Breast epithelium (tissue), 4 donors: ENCODE results near the gene KCTD11. TPM values are rescaled to one million over a fixed set of nuclear protein-coding genes. Genes with fewer than 3 reads are reported as not detected.

Experiments used
- DNase-seq, 2 donors: peaks; one replicate each; pipeline ENCODE4 v3.0.0-alpha.2; 2019; ENCODE audit warnings: low spot score in 2 of 2
- H3K27ac ChIP-seq, 2 donors: fragments of 200-600 bp; sonication (generic) in 1 of 2; one replicate each; pipeline ENCODE4 v1.5.1; 2016 to 2019; ENCODE audit warnings: mild to moderate bottlenecking in 1 of 2
- H3K27me3 ChIP-seq, 2 donors: fragments of 200-600 bp; sonication (generic) in 1 of 2; one replicate each; pipeline versions ENCODE4 v1.5.1 to v1.6.0; 2017 to 2019; ENCODE audit warnings: control low read depth in 1 of 2, mild to moderate bottlenecking in 1 of 2
- H3K36me3 ChIP-seq: fragments of 200-600 bp; one replicate; pipeline ENCODE4 v1.5.1; 2019
- H3K4me1 ChIP-seq, 2 donors: fragments of 200-600 bp; sonication (generic); one replicate each; pipeline ENCODE4 v1.5.1; 2016 to 2019; ENCODE audit warnings: control low read depth in 1 of 2
- H3K4me3 ChIP-seq, 3 donors: fragments of 200-600 bp; sonication (generic); 1 replicate in 2 of 3; 2 replicates in 1 of 3; pipeline ENCODE4 v1.5.1; 2016 to 2019; ENCODE audit warnings: mild to moderate bottlenecking in 3 of 3, moderate library complexity in 2 of 3
- H3K9me3 ChIP-seq, 2 donors: fragments of 200-600 bp; sonication (generic) in 1 of 2; one replicate each; pipeline ENCODE4 v1.5.1; 2016 to 2019; ENCODE audit warnings: control low read depth in 1 of 2
- POLR2A ChIP-seq: fragments of 450-650 bp; IDR thresholded peaks from one replicate; pipeline ENCODE4 v1.6.1; 2016; ENCODE audit warnings: antibody characterized with exemption, mild to moderate bottlenecking, moderate library complexity
- POLR2AphosphoS5 ChIP-seq, 3 donors: sonication (generic); formaldehyde crosslinking; IDR thresholded peaks; one replicate each; pipeline ENCODE4 v1.6.1; 2017; ENCODE audit warnings: antibody characterized with exemption in 3 of 3
- intact Hi-C: fragments of 100-400 bp; cut with DNase I; formaldehyde crosslinking; loops from one replicate; pipeline ENCODE4 v1.15.1; 2023; ENCODE audit warnings: low total_unique reads
- total RNA-seq, 3 donors: library from RNA; depleted of rRNA; stranded (reverse); fragments of >200 nt; gene quantifications; one replicate each; pipeline ENCODE4 v1.1.0, GENCODE V29; 2016
- TF ChIP-seq, protein P1 (sequence below), 3 donors: fragments of 450-650 bp; IDR thresholded peaks; one replicate each; pipeline ENCODE4 v1.5.1; 2016 to 2017; ENCODE audit warnings: antibody characterized with exemption in 3 of 3, mild to moderate bottlenecking in 3 of 3, moderate library complexity in 3 of 3

Gene KCTD11
- total RNA-seq, 3 donors from 2014 or later: 9.1 to 11.5 (median 11.0) TPM

DNA sequence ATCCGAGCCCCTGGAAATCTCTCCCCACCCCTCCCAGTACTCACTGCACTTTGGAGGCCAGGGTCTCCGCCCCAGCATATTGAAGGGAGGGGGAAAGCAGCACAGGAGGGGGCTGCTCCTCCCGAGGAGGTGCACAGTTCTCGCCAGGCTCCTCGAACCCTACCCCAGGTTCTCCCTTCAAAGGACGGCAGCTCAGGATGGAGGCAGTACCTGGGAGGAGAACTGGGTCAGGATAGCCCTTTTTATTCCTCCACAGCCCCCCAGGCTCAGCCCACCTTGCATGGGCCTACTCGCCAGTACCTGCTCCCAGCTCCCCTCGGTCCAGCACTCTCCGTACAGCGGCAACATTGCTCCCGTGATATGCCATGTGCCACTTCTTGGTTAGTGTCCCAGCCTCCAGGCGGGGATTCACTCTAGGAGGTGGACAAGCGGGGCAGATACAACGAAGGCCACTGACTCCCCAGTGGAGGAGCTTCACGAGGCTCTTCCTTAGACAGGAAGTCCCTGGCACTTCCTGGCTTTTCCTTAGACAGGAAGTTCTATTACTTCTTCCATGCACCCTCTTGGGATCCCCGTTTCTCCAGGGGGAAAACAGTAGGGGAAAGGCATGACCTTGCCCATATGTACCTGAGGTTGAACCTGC, 34.7 kb upstream of the KCTD11 start:
- intact Hi-C loops: no loop called here
- Histone ChIP-seq H3K36me3 (no peaks in the 10 kb centered on the region), H3K4me1 (peaks cover 0 to 11% of the 10 kb centered on the region in 2 donors), H3K27ac (no peak overlapping the region), H3K27me3 (no peaks in the 10 kb centered on the region), H3K4me3 (no peak overlapping the region), H3K9me3 (no peaks in the 10 kb centered on the region)
- DNase-seq: no peak
- TF ChIP-seq, protein P1, sequence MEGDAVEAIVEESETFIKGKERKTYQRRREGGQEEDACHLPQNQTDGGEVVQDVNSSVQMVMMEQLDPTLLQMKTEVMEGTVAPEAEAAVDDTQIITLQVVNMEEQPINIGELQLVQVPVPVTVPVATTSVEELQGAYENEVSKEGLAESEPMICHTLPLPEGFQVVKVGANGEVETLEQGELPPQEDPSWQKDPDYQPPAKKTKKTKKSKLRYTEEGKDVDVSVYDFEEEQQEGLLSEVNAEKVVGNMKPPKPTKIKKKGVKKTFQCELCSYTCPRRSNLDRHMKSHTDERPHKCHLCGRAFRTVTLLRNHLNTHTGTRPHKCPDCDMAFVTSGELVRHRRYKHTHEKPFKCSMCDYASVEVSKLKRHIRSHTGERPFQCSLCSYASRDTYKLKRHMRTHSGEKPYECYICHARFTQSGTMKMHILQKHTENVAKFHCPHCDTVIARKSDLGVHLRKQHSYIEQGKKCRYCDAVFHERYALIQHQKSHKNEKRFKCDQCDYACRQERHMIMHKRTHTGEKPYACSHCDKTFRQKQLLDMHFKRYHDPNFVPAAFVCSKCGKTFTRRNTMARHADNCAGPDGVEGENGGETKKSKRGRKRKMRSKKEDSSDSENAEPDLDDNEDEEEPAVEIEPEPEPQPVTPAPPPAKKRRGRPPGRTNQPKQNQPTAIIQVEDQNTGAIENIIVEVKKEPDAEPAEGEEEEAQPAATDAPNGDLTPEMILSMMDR (IDR thresholded peaks at IDR 0.05): no peak
- TF ChIP-seq POLR2AphosphoS5 (IDR thresholded peaks at IDR 0.05) (no peak), POLR2A (no peak)

DNA sequence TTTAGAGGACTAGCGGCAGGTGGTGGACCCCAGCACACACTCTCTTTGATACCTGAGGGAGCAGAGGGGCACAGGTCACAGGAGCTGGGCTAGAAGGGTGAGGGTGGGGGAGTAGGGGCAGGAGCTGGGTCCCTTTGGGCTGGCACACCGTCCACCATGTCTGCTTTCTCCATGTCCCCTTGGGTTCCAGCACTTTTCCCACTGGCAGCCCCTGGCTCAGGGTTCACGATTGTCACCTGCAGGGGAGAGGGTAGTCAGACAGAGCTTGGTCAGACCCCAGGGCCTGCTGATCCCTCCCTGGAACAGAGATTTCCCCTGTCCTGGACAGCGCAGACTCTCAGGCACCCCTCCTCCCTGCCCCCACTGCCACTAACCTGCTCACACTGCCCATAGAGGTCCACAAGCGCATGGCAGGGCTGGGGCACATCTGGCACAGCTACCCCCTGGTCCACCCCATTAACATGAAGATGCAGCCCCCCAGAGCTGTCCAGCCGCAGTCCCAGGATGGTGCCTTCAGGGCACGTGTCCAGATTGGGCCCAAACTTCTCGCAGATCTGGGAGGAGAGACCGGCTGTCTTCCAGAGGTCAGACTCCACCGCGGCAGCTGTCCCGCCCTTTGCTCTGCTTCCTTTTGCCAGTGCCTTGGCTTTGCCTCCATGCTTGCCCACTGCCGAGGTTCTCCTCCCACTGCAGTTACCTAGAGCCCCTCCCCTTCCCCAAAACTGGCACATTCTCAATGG, 33.7 kb upstream of the KCTD11 start:
- H3K4me1 ChIP-seq: peaks cover 0 to 11% of the 10 kb centered on the region in 2 donors
- DNase-seq: no peak
- TF ChIP-seq POLR2A (no peak), POLR2AphosphoS5 (IDR thresholded peaks at IDR 0.05) (no peak)
- TF ChIP-seq, protein P1 (IDR thresholded peaks at IDR 0.05): no peak
- intact Hi-C loops: no loop called here
- H3K27ac ChIP-seq: no peak overlapping the region
- no peaks in the 10 kb centered on the region for H3K9me3 ChIP-seq
- H3K36me3 ChIP-seq: no peaks in the 10 kb centered on the region
- H3K4me3 ChIP-seq: no peak overlapping the region
- no peaks in the 10 kb centered on the region for H3K27me3 ChIP-seq

GRCh38 chr17:7321466-7321865, 30.5 kb upstream of the KCTD11 start:
- Histone ChIP-seq H3K9me3 (no peaks in the 10 kb centered on the region), H3K27me3 (no peaks in the 10 kb centered on the region), H3K4me1 (no peaks in the 10 kb centered on the region), H3K27ac (no peak overlapping the region), H3K36me3 (no peaks in the 10 kb centered on the region), H3K4me3 (no peak overlapping the region)
- intact Hi-C loops: no loop called here
- no peak for DNase-seq
- no peak for TF ChIP-seq POLR2A
- TF ChIP-seq, protein P1 (IDR thresholded peaks at IDR 0.05): no peak
- TF ChIP-seq POLR2AphosphoS5 (IDR thresholded peaks at IDR 0.05): no peak

DNA sequence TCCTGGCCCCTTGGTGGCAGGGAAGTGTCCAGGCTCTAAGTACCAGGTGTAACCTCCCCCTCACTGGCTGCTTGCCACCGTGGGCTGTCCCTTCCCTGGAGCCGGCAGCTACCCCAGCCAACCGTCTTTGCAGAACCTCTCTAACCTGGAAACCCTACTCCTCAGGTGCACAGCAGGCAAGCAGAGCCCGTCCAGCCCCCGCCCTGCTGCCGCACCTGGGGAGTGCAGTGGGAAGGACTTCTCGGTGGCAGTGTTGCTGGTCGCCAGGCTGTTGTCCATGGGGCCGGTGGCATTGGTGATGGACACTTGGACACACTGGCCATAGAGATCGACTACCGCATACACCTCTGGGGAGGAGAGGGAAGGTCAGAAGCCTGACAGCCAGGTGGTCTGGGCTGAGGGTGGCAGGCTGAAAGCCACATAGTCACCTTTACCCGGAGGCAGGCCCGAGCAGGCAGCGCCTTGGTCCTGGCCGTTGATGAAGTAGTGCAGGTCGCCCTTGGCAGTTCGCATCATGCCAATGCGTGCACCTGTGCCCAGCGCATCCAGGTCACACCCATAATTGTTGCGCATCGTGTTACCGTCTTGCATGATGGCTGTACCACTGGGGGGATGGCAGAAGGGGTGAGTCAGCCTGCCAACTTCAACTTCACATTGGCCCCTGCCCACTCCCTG, 29.3 kb upstream of the KCTD11 start:
- intact Hi-C loops: no loop called here
- no peak for TF ChIP-seq POLR2AphosphoS5 (IDR thresholded peaks at IDR 0.05)
- TF ChIP-seq, protein P1 (IDR thresholded peaks at IDR 0.05): no peak
- no peak for DNase-seq
- Histone ChIP-seq H3K27ac (no peak overlapping the region), H3K9me3 (no peaks in the 10 kb centered on the region), H3K4me3 (no peak overlapping the region), H3K27me3 (no peaks in the 10 kb centered on the region), H3K4me1 (no peaks in the 10 kb centered on the region), H3K36me3 (no peaks in the 10 kb centered on the region)
